ENCODE measurements around the gene PITRM1. TPM values are rescaled to one million over a fixed set of nuclear protein-coding genes. Genes with fewer than 3 reads are reported as not detected.

Gene PITRM1
- total and polyA plus RNA-seq, 2 experiments from 2014 or later = 59.3 to 65.0 TPM

DNA sequence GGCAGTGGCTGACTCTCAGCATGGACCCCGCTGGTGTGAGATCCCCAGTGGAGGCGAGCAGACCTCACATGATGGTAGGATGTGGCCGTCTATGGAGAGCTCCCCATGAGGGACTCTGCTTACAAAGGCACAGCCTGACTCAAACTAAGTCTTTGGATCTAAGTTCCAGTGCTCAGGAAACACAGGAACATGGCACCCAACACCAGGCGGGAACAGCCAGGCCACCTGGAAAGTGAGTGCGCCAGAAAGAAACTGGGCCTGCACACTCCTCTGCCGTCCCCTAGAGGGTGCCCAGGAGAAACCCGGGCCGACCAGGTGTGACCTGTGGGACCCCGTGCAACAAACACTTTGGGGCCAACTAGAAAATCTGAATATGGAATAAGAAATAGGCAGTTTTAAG is 10.0 kb downstream of the PITRM1 start:
- TF ChIP-seq, protein P1, sequence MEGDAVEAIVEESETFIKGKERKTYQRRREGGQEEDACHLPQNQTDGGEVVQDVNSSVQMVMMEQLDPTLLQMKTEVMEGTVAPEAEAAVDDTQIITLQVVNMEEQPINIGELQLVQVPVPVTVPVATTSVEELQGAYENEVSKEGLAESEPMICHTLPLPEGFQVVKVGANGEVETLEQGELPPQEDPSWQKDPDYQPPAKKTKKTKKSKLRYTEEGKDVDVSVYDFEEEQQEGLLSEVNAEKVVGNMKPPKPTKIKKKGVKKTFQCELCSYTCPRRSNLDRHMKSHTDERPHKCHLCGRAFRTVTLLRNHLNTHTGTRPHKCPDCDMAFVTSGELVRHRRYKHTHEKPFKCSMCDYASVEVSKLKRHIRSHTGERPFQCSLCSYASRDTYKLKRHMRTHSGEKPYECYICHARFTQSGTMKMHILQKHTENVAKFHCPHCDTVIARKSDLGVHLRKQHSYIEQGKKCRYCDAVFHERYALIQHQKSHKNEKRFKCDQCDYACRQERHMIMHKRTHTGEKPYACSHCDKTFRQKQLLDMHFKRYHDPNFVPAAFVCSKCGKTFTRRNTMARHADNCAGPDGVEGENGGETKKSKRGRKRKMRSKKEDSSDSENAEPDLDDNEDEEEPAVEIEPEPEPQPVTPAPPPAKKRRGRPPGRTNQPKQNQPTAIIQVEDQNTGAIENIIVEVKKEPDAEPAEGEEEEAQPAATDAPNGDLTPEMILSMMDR (IDR thresholded peaks at IDR 0.05; ENCODE audit: low read depth, low read length) = peak; percentile 20
- Histone ChIP-seq H3K36me3 (peaks cover 71% of the 10 kb centered on the region), H3K27ac (no peak overlapping the region), H3K9me3 (ENCODE audit: low read depth) (no peaks in the 10 kb centered on the region), H3K27me3 (no peaks in the 10 kb centered on the region), H3K4me3 (no peak overlapping the region), H3K4me1 (ENCODE audit: low read depth) (no peaks in the 10 kb centered on the region)
- no peak for DNase-seq (ENCODE audit: low read depth in 1 of 2, low spot score in 1 of 2)

- no peak for DNase-seq (ENCODE audit: low read depth in 1 of 2, low spot score in 1 of 2)
- Histone ChIP-seq H3K36me3 (peaks cover 73% of the 10 kb centered on the region), H3K4me1 (ENCODE audit: low read depth) (no peaks in the 10 kb centered on the region), H3K27ac (no peak overlapping the region), H3K9me3 (ENCODE audit: low read depth) (no peaks in the 10 kb centered on the region), H3K27me3 (no peaks in the 10 kb centered on the region), H3K4me3 (no peak overlapping the region)
- TF ChIP-seq, protein P1 (IDR thresholded peaks at IDR 0.05; ENCODE audit: low read depth, low read length) = no peak
Measured at GRCh38 chr10:3159152-3159551, 13.4 kb downstream of the PITRM1 start.

GRCh38 chr10:3154666-3155065 is 17.9 kb downstream of the PITRM1 start:
- H3K27ac ChIP-seq = no peak overlapping the region
- H3K27me3 ChIP-seq = no peaks in the 10 kb centered on the region
- H3K36me3 ChIP-seq = peaks cover 71% of the 10 kb centered on the region
- no peak for DNase-seq (ENCODE audit: low read depth in 1 of 2, low spot score in 1 of 2)
- TF ChIP-seq, protein P1 (IDR thresholded peaks at IDR 0.05; ENCODE audit: low read depth, low read length) = no peak
- H3K4me3 ChIP-seq = no peak overlapping the region
- no peaks in the 10 kb centered on the region for H3K4me1 ChIP-seq (ENCODE audit: low read depth)
- no peaks in the 10 kb centered on the region for H3K9me3 ChIP-seq (ENCODE audit: low read depth)

DNA sequence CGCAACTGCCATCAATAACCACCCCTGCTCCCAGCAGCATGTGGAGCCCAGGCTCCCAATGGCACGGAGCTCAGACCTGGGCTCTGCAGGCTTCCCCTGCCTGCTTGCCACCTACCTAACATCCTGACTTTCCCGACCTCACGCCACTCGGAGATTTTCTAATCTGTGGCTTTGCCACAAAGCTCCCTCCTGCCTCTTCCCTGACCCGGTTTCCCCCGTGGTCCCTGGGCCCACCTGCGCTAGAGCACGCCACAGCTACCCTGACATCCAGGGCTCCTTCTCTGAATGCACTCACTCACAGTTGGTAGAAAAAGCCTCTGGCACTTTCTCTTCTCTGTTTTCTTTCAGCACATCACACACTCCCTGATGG is 20.0 kb downstream of the PITRM1 start:
- DNase-seq (ENCODE audit: low read depth in 1 of 2, low spot score in 1 of 2) = no peak
- H3K27me3 ChIP-seq = no peaks in the 10 kb centered on the region
- TF ChIP-seq, protein P1 (IDR thresholded peaks at IDR 0.05; ENCODE audit: low read depth, low read length) = no peak
- H3K4me1 ChIP-seq (ENCODE audit: low read depth) = no peaks in the 10 kb centered on the region
- H3K27ac ChIP-seq = no peak overlapping the region
- no peak overlapping the region for H3K4me3 ChIP-seq
- no peaks in the 10 kb centered on the region for H3K9me3 ChIP-seq (ENCODE audit: low read depth)
- H3K36me3 ChIP-seq = peaks cover 71% of the 10 kb centered on the region

DNA sequence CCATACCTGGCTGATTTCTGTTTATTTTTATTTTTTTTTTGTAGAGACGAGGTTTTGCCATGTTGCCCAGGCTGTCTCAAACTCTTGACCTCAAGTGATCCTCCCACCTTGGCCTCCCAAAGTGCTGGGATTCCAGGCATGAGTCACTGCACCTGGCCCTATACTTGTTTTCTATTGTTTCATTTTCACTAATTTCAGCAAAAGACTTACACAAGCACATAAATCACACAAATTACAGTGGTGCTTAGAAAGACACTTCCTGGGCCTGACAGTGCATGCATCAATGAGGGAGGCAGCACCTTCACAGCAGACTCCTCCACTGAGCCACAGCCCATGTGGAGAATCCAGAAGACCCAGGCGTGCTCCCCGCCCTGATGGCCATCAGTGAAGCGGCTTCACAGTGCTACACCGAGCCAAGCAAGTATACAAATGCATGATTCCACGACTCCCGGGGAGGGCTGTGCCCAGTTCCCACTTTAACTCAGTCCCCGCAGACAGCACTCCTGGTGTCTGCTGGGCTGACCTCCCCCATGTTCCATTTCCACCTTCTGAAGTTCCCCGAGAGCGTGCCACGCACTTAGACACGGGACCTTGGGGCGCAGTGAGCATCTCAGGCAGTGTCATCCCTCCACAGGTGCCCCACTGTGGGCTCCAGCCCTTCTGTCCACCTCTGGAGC is 20.6 kb downstream of the PITRM1 start:
- peaks cover 71% of the 10 kb centered on the region for H3K36me3 ChIP-seq
- TF ChIP-seq, protein P1 (IDR thresholded peaks at IDR 0.05; ENCODE audit: low read depth, low read length) = no peak

More for the DNA sequence above, 20.6 kb downstream of the PITRM1 start:
- no peak for DNase-seq (ENCODE audit: low read depth in 1 of 2, low spot score in 1 of 2)
- H3K4me3 ChIP-seq = no peak overlapping the region
- H3K27ac ChIP-seq = no peak overlapping the region
- no peaks in the 10 kb centered on the region for H3K27me3 ChIP-seq
- no peaks in the 10 kb centered on the region for H3K9me3 ChIP-seq (ENCODE audit: low read depth)
- no peaks in the 10 kb centered on the region for H3K4me1 ChIP-seq (ENCODE audit: low read depth)
